Gastrocnemius medialis (tissue), 4 donors: Measurements from ENCODE around the gene IRF2BP2.
A peak's percentile ranks its signal among the peaks of the same experiment; 100 is the strongest.

Experiments
- POLR2A ChIP-seq, 2 donors: fragments of 450-650 bp; IDR thresholded peaks; one replicate each; pipeline ENCODE4 v1.6.1; 2017; ENCODE audit warnings: antibody characterized with exemption in 2 of 2, mild to moderate bottlenecking in 2 of 2, moderate library complexity in 2 of 2
- TF ChIP-seq, protein P1 (sequence below), 5 experiments: fragments of 450-650 bp in 3 of 5; fragments of 200-600 bp in 2 of 5; sonication (generic) in 2 of 5; IDR thresholded peaks in 4 of 5; conservative IDR thresholded peaks in 1 of 5; 1 replicate in 4 of 5; 2 replicates in 1 of 5; pipeline ENCODE4 v1.5.1; 2016 to 2019; ENCODE audit warnings: antibody characterized with exemption in 5 of 5, mild to moderate bottlenecking in 3 of 5, moderate library complexity in 3 of 5

- TF ChIP-seq, protein P1, sequence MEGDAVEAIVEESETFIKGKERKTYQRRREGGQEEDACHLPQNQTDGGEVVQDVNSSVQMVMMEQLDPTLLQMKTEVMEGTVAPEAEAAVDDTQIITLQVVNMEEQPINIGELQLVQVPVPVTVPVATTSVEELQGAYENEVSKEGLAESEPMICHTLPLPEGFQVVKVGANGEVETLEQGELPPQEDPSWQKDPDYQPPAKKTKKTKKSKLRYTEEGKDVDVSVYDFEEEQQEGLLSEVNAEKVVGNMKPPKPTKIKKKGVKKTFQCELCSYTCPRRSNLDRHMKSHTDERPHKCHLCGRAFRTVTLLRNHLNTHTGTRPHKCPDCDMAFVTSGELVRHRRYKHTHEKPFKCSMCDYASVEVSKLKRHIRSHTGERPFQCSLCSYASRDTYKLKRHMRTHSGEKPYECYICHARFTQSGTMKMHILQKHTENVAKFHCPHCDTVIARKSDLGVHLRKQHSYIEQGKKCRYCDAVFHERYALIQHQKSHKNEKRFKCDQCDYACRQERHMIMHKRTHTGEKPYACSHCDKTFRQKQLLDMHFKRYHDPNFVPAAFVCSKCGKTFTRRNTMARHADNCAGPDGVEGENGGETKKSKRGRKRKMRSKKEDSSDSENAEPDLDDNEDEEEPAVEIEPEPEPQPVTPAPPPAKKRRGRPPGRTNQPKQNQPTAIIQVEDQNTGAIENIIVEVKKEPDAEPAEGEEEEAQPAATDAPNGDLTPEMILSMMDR (IDR thresholded peaks at IDR 0.05 in 4 of 5, conservative IDR thresholded peaks at IDR 0.05 in 1 of 5) = peak in 2 of 5 experiments; percentile 25 to 35
- TF ChIP-seq POLR2A (IDR thresholded peaks at IDR 0.05) = peak in 1 of 2 donors; percentile 99
Observed at GRCh38 chr1:234610666-234611224, 767 bp upstream of the IRF2BP2 start.
